ENCODE data around the gene SLC6A18.

Gene SLC6A18

GRCh38 chr5:1256776-1257175, 31.6 kb downstream of the SLC6A18 start:
- CTCF ChIA-PET: interaction anchor here (0.6 kb wide), 1 partner anchor 89 kb away, joined by 3 read pairs; no protein-coding TSS in a partner anchor
- H3K4me3 ChIP-seq (ENCODE audit: low read depth, low read length): no peak overlapping the region
- no peaks in the 10 kb centered on the region for H3K36me3 ChIP-seq (ENCODE audit: control insufficient read depth in 2 of 2, insufficient read depth in 1 of 2, low read length in 2 of 2)
- TF ChIP-seq ZNF664 (tag by site-specific recombination; IDR thresholded peaks at IDR 0.05) (no peak), ZNF792 (tag by site-specific recombination; IDR thresholded peaks at IDR 0.05) (no peak), ZNF394 (tag by site-specific recombination; IDR thresholded peaks at IDR 0.05; ENCODE audit: borderline replicate concordance) (no peak), ZNF398 (tag by site-specific recombination; IDR thresholded peaks at IDR 0.05) (no peak), ZFP41 (tag by site-specific recombination; IDR thresholded peaks at IDR 0.05; ENCODE audit: borderline replicate concordance) (no peak)
- no peaks in the 10 kb centered on the region for H3K4me1 ChIP-seq (ENCODE audit: control insufficient read depth, insufficient read depth, low read length)
- no peaks in the 10 kb centered on the region for H3K9me3 ChIP-seq (ENCODE audit: control insufficient read depth, insufficient read depth, low read depth, low read length)
- no peak overlapping the region for H3K27ac ChIP-seq (ENCODE audit: extremely low read depth, low read depth, low read length)
- POLR2A ChIA-PET: no interaction called here

DNA sequence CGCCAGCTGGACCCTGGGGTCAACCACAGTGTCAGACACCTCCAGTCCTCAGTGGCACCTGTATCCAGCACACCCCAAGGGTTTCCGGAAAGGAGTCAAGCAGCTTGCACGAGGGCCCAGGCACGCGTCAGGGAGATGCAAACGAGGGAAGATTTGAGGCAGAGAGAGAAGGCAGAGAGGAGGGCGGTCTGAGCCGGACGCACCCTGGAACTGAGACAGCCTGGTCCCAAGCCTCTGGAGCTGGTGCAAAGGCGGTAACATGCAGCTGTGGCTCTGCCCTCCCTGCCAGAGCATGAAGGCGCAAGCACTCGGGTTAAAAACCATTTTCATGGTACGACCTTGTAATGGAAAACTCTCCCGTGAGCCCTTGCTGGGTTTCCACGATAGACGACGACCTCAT, 32.2 kb downstream of the SLC6A18 start:
- no peak overlapping the region for H3K4me3 ChIP-seq (ENCODE audit: low read depth, low read length)
- ChIA-PET CTCF (no interaction called here), POLR2A (no interaction called here)
- no peak overlapping the region for H3K27ac ChIP-seq (ENCODE audit: extremely low read depth, low read depth, low read length)
- no peak for TF ChIP-seq FEZF1 (tag by site-specific recombination; IDR thresholded peaks at IDR 0.05)
- TF ChIP-seq, protein P1, sequence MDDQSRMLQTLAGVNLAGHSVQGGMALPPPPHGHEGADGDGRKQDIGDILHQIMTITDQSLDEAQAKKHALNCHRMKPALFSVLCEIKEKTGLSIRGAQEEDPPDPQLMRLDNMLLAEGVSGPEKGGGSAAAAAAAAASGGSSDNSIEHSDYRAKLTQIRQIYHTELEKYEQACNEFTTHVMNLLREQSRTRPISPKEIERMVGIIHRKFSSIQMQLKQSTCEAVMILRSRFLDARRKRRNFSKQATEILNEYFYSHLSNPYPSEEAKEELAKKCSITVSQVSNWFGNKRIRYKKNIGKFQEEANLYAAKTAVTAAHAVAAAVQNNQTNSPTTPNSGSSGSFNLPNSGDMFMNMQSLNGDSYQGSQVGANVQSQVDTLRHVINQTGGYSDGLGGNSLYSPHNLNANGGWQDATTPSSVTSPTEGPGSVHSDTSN (CRISPR knock-in tag; IDR thresholded peaks at IDR 0.05): no peak
- H3K4me1 ChIP-seq (ENCODE audit: control insufficient read depth, insufficient read depth, low read length): no peaks in the 10 kb centered on the region
- H3K9me3 ChIP-seq (ENCODE audit: control insufficient read depth, insufficient read depth, low read depth, low read length): no peaks in the 10 kb centered on the region
- H3K36me3 ChIP-seq (ENCODE audit: control insufficient read depth in 2 of 2, insufficient read depth in 1 of 2, low read length in 2 of 2): no peaks in the 10 kb centered on the region

GRCh38 chr5:1257841-1258240, 32.7 kb downstream of the SLC6A18 start:
- POLR2A ChIA-PET: no interaction called here
- H3K9me3 ChIP-seq (ENCODE audit: control insufficient read depth, insufficient read depth, low read depth, low read length): no peaks in the 10 kb centered on the region

DNA sequence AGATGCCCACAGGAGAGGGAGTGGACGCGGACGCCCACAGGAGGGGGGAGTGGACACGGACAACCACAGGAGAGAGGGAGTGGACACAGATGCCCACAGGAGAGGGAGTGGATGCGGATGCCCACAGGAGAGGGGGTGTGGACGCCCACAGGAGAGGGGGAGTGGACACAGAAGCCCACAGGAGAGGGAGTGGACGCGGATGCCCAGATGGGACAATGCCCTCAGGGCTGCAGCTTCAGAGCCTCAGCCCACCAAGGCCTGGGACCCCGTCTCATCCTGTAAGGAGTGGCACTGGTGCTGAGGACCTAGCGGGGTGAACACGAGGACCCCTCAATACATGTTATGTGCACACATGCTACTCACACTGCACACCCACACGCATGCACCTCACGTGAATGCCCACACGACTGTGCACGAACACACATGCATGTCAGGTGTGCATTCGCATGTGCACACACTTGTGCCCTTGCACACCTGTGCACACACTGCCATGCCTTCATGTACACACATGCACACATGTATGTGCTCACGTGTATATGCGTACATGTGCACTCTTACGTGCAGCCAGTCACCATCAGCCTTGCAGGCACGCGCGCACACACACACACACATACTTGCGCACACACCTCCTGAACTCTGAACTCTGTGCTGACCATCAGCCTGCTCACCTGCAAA, 34.8 kb downstream of the SLC6A18 start:
- no peak for TF ChIP-seq ZSCAN30 (tag by site-specific recombination; IDR thresholded peaks at IDR 0.05)
- no peak for TF ChIP-seq ZNF10 (tag by site-specific recombination; IDR thresholded peaks at IDR 0.05)
- TF ChIP-seq, protein P2, sequence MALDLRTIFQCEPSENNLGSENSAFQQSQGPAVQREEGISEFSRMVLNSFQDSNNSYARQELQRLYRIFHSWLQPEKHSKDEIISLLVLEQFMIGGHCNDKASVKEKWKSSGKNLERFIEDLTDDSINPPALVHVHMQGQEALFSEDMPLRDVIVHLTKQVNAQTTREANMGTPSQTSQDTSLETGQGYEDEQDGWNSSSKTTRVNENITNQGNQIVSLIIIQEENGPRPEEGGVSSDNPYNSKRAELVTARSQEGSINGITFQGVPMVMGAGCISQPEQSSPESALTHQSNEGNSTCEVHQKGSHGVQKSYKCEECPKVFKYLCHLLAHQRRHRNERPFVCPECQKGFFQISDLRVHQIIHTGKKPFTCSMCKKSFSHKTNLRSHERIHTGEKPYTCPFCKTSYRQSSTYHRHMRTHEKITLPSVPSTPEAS (tag by site-specific recombination; IDR thresholded peaks at IDR 0.05): peak; percentile 16; the same call in 1 of the 2 replicates
- H3K4me1 ChIP-seq (ENCODE audit: control insufficient read depth, insufficient read depth, low read length): no peaks in the 10 kb centered on the region
- no peak overlapping the region for H3K4me3 ChIP-seq (ENCODE audit: low read depth, low read length)
- CTCF ChIA-PET: no interaction called here
- no peaks in the 10 kb centered on the region for H3K9me3 ChIP-seq (ENCODE audit: control insufficient read depth, insufficient read depth, low read depth, low read length)
- POLR2A ChIA-PET: no interaction called here
- H3K27ac ChIP-seq (ENCODE audit: extremely low read depth, low read depth, low read length): no peak overlapping the region
- no peaks in the 10 kb centered on the region for H3K36me3 ChIP-seq (ENCODE audit: control insufficient read depth in 2 of 2, insufficient read depth in 1 of 2, low read length in 2 of 2)

More at GRCh38 chr5:1257841-1258240, 32.7 kb downstream of the SLC6A18 start:
- Histone ChIP-seq H3K36me3 (ENCODE audit: control insufficient read depth in 2 of 2, insufficient read depth in 1 of 2, low read length in 2 of 2) (no peaks in the 10 kb centered on the region), H3K4me1 (ENCODE audit: control insufficient read depth, insufficient read depth, low read length) (no peaks in the 10 kb centered on the region), H3K4me3 (ENCODE audit: low read depth, low read length) (no peak overlapping the region), H3K27ac (ENCODE audit: extremely low read depth, low read depth, low read length) (no peak overlapping the region)
- CTCF ChIA-PET: no interaction called here
- TF ChIP-seq ZNF621 (tag by site-specific recombination; IDR thresholded peaks at IDR 0.05): no peak
